ENCODE measurements around the gene RNASEH2A.
"Not testable (repeated sequence)": the region's sequence is repeated elsewhere in the genome, so short reads cannot be mapped to it uniquely, and the experiment has no call there.

RNASEH2A gene

DNA sequence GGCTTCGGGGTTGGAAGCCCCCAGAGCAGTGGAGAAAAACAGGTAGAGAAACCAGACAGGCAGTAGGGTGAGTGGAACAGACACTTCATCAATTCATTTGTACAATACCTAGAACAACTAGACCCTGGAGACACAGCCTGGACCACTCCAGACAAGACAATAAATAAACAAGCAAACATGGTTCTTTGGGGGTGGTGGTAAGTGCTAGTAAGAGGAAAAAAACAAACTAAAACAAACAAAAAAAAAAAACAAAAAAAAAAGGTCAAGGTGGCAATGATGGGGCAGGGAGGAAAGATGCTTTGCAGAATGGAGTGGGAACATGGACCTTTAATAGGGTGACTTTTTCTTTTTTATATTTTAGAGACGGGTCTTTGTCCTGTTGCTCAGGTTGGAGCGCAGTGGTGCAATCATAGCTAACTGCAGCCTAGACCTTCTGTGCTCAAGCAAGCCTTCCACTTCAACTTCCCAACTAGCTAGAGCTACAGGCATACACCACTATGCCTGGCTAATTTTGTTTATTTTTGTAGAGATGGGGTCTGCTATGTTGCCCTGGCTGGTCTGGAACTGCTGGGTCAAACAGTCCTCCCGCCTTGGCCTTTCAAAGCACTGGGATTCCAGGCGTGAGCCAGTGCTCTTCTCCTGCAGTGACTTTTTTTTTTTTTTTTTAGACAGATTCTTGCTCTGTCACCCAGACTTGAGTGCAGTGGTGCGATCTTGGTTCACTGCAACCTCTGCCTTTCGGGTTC is 12.0 kb upstream of the RNASEH2A start:
- no peak for FAIRE-seq

DNA sequence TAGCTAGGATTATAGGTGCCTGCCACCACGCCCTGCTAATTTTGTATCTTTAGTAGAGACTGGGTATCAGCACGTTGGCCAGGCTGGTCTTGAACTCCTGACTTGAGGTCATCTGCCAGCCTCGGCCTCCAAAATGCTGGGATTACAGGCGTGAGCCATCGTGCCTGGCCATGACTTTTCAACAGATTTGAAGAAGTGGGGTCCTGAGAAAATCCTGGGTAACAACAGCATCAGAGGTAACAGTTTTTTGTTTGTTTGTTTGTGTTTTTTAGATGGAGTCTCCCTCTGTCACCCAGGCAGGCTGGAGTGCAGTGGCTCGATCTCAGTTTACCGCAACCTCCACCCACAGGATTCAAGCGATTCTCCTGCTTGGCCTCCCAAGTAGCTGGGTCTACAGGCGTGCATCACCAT is 11.4 kb upstream of the RNASEH2A start:
- no peak for FAIRE-seq

DNA sequence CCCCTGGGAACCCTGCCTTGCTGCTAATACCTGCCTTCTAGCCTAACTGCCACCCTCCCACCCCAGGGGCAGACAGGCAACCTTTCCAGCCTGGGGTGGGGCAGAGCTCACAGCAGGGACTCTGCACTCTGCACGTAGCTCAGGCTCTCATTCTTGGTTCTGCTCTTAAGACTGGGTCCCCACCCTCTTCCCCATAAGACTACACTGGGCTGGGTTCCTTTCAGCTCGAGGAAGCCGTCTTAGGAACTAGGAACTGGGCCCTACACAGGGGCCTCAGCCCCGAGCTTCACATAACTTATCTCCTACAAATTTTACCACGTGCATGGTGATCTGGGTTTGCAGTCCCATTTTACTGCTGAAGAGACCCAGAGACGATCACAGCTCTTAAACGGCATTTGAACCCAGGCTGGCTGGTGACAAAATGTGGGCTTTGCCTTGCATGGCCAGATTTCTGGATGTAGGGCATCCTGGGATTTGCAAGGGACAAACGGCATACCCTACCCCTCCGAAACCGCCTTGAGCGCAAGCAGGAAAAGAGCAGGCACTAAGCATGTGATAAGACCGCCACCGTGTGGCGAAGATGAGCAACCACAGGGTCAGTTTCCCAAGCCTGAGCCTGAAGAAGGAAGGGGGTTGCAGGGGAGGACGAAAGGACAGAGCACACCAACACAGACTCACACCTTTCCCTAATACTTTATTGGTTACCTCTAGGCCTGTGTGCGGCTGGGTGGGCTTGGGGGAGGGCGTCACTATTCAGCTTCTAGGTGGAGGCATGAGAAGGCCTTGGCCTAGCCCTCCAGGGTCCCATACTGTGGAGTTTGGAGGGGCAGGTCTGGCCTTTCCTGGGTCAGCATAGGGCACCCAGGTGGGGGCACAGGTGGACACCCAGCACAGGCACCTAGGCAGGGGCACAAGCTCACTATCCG is 10.0 kb upstream of the RNASEH2A start:
- no peak for FAIRE-seq

DNA sequence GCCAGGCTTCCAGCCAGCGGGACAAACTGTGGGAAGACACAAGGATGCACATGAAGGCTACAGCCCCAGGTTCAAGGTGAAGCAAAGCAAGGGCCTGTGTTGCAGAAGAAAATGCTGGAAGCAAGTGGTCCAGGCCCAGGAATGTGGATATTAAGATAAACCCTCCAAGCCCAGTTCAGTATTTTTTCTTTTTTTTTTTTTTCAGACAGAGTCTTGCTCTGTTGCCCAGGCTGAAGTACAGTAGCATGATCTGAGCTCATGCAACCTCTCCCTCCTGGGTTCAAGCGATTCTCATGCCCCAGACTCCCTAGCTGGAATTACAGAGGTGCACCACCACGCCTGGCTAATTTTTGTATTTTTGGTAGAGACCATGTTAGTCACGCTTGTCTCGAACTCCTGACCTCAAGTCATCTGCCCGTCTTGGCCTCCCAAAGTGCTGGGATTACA is 9.2 kb upstream of the RNASEH2A start:
- no peak for FAIRE-seq

DNA sequence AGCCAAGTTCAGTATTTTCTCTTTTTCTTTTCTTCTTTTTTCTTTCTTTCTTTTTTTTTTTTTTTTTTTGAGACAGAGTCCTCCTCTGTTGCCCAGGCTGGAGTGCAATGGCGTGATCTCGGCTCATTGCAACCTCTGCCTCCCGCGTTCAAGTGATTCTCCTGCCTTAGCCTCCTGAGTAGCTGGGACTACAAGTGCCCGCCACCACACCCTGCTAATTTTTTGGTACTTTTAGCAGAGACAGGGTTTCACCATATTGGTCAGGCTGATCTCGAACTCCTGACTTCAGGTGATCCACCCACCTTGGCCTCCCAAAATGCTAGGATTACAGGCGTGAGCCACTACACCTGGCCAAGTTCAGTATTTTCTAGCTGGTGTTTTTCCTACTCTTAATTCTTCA is 8.8 kb upstream of the RNASEH2A start:
- FAIRE-seq, result not testable (repeated sequence)

DNA sequence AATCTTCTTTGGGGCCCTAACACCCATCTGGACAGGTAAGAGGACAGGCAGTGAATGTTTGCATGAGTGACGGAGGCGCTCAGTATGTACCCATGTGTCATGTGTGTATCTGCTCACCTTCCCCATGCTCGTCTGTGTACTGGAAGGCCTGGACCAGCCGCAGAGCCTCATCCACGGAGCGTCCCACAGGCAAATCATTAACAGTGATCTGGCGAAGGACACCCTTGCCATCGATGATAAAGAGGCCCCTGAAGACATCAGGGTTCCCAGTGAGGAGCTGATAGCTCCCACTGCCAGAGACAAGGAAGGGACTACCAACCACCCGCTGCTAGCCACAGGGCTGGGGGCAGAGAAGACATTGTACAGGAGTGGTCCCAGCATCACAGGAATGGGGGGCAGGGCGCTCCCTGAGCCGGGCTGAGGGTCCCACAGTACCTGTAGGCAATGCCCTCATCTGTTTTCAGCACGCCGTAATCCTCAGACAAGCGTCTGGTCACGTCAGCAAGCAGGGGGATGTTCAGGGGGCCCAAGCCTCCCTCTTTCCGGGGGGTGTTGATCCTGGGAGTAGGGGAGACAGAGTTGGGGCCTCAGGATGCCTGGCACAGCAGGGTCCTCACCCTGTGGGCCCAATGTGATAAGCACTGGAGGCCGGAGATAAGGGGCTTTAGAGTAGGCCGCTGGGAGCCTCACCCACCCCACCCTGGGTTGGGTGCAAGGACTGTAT is 6.5 kb upstream of the RNASEH2A start:
- FAIRE-seq, result no peak

DNA sequence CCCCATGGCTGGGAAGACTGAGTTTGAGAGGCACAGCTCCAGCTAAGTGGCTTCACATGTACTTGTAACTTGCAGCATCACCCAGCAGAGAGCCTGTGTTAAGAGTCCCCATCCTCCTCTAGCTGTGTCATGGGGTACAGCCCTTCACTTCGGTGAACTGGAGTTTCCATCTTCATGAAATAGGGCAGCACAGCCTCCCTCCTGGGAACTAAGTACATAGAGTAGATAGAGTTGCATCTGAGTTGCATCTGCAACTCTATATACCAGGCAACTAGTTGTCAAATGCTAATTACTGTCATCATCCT is 6.0 kb upstream of the RNASEH2A start:
- no peak for FAIRE-seq

DNA sequence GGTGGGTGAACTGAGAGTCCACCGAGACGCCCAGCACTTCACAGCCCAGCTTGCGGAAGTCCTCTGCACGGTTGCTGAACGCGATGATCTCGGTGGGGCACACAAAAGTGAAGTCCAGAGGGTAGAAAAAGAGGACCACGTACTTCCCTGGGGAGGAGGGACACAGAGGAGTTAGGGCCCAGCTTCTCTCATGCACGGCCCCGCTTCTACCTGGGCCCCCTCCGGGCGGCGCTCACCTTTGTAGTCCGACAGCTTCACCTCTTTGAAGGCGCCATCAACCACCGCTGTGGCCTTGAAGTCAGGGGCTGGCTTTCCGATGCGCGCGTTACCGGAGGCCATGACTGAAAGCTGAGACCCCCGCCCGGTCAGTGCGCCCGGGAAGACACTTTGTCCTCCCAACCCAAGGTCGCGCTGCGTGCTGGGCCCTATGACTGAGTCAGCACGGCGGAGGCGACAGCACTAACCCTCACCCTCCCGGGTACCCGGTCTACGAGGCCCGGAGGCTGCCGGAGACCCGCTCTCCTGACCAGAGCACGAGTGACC is 5.4 kb upstream of the RNASEH2A start:
- FAIRE-seq, result no peak

DNA sequence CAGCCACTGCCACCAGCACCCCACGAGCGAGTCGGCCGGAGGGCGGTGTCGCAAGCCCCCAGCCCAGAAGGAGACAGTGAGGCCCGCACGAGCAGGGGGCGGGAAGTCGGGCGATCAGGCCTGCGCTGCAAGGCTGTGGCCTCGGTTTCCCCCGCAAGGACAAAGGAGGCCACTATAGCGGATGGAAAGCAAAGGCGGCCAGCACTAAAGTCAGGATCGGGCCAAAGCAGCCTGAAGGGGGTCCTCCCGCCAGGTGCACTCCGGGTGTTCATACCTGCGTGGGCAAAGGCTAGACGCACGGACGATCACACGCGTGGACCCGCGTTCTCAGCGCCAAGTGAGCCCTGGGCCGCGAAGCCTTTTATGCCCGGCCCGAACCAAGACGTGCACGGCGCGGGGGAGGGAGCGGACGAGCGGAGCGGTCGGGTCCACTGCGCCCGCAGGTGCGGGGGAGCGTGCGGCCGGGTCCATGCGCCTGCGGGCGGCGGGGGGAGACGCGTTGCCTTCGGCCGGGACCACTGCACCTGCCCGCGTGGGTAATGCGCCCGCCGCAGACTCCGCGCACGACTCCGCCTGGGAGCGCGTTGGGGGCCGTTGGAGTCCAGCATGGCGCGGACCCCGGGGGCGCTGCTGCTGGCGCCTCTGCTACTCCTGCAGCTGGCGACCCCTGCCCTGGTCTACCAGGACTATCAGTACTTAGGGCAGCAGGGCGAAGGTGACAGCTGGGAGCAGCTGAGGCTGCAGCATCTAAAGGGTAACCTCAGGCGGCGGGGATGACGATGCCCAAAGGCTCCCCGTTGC is 4.7 kb upstream of the RNASEH2A start, which contains the start of the genes PRDX2 and THSD8:
TSS of gene PRDX2 (minus strand) at position 335 of the 801 bp plus-strand sequence. CDS start 539 bp downstream, outside the sequence.
TSS of gene THSD8 (plus strand) at position 604 of the 801 bp plus-strand sequence. CDS start at position 607, 3 bp downstream.
- no peak for FAIRE-seq

DNA sequence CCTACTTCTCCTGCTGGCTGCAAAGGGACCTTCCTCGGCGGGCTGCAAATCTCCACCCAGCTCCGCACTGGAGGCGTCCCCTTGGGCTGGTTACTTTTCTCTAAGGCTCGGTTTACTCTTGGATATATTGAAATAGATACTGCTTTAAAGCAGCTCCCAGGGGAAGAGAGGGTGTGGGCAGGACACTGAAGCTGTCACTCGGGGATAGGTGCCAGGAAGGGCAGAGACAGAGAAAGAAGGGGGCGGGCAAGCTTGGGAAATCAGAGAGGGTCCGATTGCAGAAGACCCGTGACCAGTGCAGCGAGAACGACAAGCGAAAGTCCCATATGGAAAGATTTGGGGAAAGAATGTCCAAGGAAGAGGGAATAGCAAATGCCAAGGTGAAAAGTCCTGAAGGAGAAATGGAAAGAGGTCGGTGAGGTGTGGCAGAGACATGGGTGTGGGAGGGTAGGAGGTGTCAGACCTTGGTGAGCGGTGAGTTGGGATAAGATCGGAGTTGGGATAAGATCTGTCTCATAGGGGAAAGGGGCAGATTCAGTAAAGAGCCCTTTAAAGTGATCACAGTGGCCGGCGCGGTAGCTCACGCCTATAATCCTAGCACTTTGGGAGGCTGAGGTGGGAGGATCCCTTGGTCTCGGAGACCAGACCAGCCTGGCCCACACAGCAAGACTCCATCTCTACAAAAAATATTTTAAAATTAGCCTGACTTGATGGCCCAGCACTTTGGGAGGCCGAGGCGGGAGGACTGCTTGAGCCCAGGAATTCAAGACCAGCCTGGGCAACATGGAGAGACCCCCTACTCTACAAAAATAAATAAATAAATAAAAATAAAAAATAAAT is 3.9 kb upstream of the RNASEH2A start:
- FAIRE-seq, result no peak

DNA sequence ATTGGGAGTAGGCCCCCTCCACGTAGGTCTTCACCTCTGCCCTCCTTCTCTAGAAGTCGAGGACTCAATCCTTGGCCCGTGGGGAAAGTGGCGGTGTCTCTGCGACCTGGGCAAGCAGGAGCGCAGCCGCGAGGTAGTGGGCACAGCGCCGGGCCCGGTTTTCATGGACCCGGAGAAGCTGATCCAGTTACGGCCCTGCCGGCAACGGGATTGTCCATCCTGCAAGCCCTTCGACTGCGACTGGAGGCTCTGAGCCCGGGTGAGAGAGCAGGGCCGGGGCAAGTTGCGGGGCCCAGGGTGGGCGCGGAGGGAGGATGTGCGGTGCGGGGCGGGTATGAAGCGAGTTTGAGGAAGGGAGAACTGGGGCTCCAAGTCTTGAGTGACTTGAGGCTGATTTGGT is 2.3 kb upstream of the RNASEH2A start:
- FAIRE-seq, result no peak

DNA sequence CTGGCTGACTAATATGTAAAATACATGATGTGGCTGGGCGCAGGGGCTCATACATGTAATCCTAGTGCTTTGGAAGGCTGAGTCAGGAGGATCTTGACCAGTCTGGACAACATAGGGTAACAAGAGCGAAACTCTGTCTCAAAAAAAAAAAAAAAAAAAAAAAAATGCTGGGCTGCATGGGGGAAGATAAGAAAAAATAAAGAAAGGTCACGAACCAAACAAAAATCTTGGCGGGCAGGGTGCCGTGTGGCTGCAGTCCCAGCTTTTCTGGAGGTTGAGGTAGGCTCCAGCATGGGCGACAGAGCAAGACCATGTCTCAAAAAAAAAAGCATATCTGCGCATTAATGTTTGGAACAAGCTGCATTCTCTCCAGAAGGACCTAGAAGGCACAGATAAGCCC is 8.7 kb downstream of the RNASEH2A start:
- no peak for FAIRE-seq

DNA sequence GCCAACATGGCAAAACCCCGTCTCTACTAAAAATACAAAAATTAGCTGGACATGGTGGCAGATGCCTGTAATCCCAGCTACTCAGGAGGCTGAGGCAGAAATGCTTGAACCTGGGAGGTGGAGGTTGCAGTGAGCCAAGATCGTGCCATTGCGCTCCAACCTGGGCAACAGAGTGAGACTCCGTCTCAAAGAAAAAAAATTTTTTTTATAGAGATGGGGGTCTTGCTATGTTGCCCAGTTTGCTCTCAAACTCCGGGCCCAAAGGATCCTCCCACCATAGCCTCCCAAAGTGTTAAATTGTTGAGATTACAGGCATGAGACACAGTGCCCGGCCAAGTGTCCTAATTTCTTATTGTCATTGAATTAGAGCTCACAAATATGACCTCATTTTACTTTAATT is 10.8 kb downstream of the RNASEH2A start:
- FAIRE-seq, result not testable (repeated sequence)

DNA sequence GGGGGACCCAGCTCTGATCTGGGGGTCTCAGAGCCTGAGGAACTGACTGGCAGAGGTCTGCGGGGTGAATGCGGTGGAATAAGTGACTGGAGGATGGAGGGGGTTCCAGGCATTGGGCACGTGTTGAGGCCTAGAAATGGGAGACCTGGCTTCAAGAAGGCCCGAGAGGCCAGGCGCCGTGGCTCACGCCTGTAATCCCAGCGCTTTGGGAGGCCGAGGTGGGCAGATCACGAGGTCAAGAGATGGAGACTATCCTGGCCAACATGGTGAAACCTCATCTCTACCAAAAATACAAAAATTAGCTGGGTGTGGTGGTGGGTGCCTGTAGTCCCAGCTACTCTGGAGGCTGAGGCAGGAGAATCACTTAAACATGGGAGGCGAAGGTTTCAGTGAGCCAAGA is 11.4 kb downstream of the RNASEH2A start:
- not testable (repeated sequence) for FAIRE-seq

DNA sequence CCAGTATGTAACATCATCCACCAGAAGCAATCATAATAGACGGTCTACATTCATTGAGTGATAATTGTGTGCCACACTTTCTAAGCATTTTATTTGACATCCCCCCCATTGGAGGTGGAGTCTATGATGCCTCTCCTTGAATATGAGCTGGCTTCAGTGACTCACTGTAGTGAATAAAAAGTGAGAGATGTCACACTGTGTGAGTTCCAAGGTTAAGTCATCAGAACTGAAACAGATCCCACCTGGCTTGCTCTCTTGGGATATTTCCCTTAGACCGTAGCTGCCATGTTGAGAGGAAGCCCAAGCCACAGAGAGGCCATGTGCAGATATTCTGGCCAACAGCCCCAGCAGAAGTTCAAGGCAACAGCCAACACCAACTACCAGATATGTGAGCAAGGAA is 15.4 kb downstream of the RNASEH2A start:
- no peak for FAIRE-seq

DNA sequence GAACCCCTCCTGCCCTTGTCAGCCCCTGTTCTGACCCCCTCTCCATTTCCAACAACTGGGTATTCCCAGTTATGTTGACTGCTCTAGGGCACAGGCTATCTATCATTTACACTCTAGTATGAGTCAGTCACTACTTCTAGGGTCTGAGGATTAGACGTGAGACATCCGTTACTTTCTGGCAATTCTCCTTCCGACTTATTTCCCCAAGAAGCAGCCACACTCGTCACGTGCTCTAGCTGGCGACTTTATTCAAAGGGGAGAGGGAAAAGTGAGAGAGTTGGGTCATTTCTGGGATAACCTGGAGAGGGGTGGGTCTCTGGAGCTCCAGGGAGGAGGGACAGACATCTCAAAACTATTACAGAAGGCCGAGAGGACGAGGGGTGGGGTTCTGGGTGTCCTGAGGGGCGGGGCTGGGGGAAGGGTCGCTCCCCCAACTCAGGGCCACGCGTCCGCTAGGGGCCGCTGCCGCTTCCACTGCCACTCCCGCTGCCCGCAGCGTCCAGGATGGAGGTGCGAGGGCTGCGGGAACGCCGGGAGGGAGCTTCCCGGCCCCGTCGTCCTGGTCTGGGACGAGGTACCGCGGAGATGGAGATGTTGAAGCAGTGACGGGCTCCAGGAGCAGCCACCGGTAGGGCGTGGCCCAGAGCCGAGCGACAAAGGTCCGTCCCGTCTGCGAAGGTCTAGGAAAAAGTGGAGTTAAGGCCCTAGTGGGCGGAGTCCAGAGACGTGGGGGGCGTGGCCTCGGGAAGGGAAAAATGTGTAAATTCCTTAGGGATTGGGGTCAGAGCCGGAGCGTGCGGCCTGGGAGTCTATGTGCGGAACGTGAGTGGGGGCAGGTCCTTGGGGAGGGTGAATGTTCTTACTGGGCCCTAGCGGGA is 19.1 kb downstream of the RNASEH2A start:
- no peak for FAIRE-seq

DNA sequence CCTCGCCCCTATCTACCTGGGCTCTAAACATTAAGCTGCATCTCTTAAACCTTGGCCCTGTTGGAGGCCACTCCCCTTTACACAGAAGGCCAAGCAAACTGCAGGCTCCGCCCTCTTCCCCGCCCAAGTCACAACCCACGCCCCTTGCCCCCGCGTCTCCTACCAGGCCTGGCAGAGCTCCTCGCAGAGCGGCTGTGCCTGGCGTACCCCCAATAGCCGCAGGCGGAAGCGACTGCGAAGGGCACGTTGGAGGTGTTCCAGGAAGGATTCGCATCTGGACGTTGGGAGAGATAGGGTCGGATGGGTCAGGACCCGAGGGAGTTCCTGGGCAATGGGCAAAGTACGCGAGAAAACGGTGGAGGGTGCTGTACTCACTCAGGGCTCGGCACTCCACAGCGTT is 22.1 kb downstream of the RNASEH2A start:
- FAIRE-seq, result no peak

DNA sequence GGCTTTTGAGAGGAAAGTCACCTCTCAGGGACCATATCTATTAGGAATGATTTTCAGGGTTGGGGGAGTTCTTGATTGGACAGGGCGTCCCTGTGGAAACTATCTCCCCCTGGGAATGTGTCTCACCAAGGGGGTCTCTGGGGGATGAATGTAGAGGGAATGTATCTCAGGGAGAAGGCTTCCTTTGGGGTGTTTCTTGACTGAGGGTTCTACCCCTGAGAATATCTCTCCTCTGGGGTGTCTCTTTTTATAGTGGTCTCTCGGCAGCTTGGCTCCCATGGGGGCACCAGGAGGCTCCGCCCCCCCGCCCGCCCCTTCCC is 27.0 kb downstream of the RNASEH2A start:
- no peak for FAIRE-seq

DNA sequence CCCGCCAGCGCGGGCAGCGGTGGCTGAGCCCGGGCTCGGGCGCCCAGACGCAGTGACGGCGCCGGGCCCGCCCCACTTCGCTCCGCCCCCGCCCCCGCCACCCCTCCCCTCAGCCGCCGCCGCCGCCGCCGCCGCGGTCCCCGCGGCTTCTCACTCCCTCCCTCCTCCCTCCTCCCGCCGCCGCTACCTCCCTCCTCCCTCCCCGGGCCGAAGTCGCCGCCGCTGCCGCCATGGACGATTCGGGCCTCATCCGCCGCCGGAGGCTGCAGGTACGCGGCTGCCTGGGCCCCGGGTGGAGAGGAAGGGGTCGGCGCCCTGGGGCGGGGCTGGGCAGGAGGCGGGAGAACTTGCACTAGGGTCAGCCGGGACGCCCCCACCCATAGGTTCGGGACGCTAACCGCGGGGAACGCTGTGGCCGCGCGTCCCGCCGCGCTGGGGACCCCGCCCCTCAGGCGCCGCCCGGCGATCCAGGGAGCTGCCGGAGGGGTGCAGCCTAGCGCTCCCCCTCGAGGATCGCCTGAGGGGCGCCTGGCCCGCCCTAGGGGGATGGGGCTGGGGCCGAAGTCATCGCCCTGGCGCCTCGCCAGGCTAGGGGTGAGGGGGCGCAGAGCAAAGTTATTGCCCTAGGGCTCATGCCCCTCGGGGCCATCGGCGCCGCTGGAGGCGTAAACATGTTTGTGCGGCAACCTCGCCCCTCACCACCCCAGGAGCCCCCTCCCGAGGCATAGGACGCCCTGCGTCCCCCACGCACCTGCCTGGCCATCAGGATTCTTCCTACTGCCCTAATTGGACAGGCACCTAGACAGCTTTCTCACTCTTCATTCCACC is 27.6 kb downstream of the RNASEH2A start:
- no peak for FAIRE-seq
